ENCODE measurements around the gene RANBP10.

The RANBP10 gene

GRCh38 chr16:67679935-67680897, 126.1 kb downstream of the RANBP10 start:
- H3K4me3 ChIP-seq (ENCODE audit: insufficient read depth, low read depth, low read length, poor library complexity, severe bottlenecking): no peak overlapping the region
- no peaks in the 10 kb centered on the region for H3K27me3 ChIP-seq (replicated peaks; ENCODE audit: control insufficient read depth, insufficient read depth, low read length, poor library complexity, severe bottlenecking)
- no peak for DNase-seq
- no peaks in the 10 kb centered on the region for H3K9me3 ChIP-seq (ENCODE audit: control insufficient read depth, low read length)
- peaks cover 3% of the 10 kb centered on the region for H3K4me1 ChIP-seq (ENCODE audit: control insufficient read depth, insufficient read depth, low read length, poor library complexity, severe bottlenecking)
- no peaks in the 10 kb centered on the region for H3K36me3 ChIP-seq (ENCODE audit: control insufficient read depth, insufficient read depth, low read length)
- no peak overlapping the region for H3K27ac ChIP-seq (ENCODE audit: insufficient read depth, low read length, poor library complexity, severe bottlenecking)

- Histone ChIP-seq H3K27me3 (replicated peaks; ENCODE audit: control insufficient read depth, insufficient read depth, low read length, poor library complexity, severe bottlenecking) (no peaks in the 10 kb centered on the region), H3K9me3 (ENCODE audit: control insufficient read depth, low read length) (no peaks in the 10 kb centered on the region), H3K4me3 (ENCODE audit: insufficient read depth, low read depth, low read length, poor library complexity, severe bottlenecking) (no peak overlapping the region), H3K27ac (ENCODE audit: insufficient read depth, low read length, poor library complexity, severe bottlenecking) (no peak overlapping the region), H3K36me3 (ENCODE audit: control insufficient read depth, insufficient read depth, low read length) (no peaks in the 10 kb centered on the region), H3K4me1 (ENCODE audit: control insufficient read depth, insufficient read depth, low read length, poor library complexity, severe bottlenecking) (no peaks in the 10 kb centered on the region)
- no peak for DNase-seq
Observed at GRCh38 chr16:67678354-67679023, 127.9 kb downstream of the RANBP10 start.

GRCh38 chr16:67677712-67678111, 128.6 kb downstream of the RANBP10 start:
- H3K27ac ChIP-seq (ENCODE audit: insufficient read depth, low read length, poor library complexity, severe bottlenecking): no peak overlapping the region
- no peaks in the 10 kb centered on the region for H3K9me3 ChIP-seq (ENCODE audit: control insufficient read depth, low read length)
- H3K4me3 ChIP-seq (ENCODE audit: insufficient read depth, low read depth, low read length, poor library complexity, severe bottlenecking): no peak overlapping the region
- H3K36me3 ChIP-seq (ENCODE audit: control insufficient read depth, insufficient read depth, low read length): no peaks in the 10 kb centered on the region
- H3K4me1 ChIP-seq (ENCODE audit: control insufficient read depth, insufficient read depth, low read length, poor library complexity, severe bottlenecking): no peaks in the 10 kb centered on the region
- no peaks in the 10 kb centered on the region for H3K27me3 ChIP-seq (replicated peaks; ENCODE audit: control insufficient read depth, insufficient read depth, low read length, poor library complexity, severe bottlenecking)
- DNase-seq: no peak

GRCh38 chr16:67676939-67677338, 129.4 kb downstream of the RANBP10 start:
- no peaks in the 10 kb centered on the region for H3K36me3 ChIP-seq (ENCODE audit: control insufficient read depth, insufficient read depth, low read length)
- H3K4me3 ChIP-seq (ENCODE audit: insufficient read depth, low read depth, low read length, poor library complexity, severe bottlenecking): no peak overlapping the region
- no peak for DNase-seq
- H3K27me3 ChIP-seq (replicated peaks; ENCODE audit: control insufficient read depth, insufficient read depth, low read length, poor library complexity, severe bottlenecking): no peaks in the 10 kb centered on the region
- H3K9me3 ChIP-seq (ENCODE audit: control insufficient read depth, low read length): no peaks in the 10 kb centered on the region
- H3K27ac ChIP-seq (ENCODE audit: insufficient read depth, low read length, poor library complexity, severe bottlenecking): no peak overlapping the region
- no peaks in the 10 kb centered on the region for H3K4me1 ChIP-seq (ENCODE audit: control insufficient read depth, insufficient read depth, low read length, poor library complexity, severe bottlenecking)

GRCh38 chr16:67676516-67676915, 129.8 kb downstream of the RANBP10 start:
- H3K27ac ChIP-seq (ENCODE audit: insufficient read depth, low read length, poor library complexity, severe bottlenecking): no peak overlapping the region

GRCh38 chr16:67675999-67676398, 130.4 kb downstream of the RANBP10 start:
- Histone ChIP-seq H3K27me3 (replicated peaks; ENCODE audit: control insufficient read depth, insufficient read depth, low read length, poor library complexity, severe bottlenecking) (no peaks in the 10 kb centered on the region), H3K9me3 (ENCODE audit: control insufficient read depth, low read length) (no peaks in the 10 kb centered on the region), H3K4me3 (ENCODE audit: insufficient read depth, low read depth, low read length, poor library complexity, severe bottlenecking) (no peak overlapping the region), H3K36me3 (ENCODE audit: control insufficient read depth, insufficient read depth, low read length) (no peaks in the 10 kb centered on the region), H3K4me1 (ENCODE audit: control insufficient read depth, insufficient read depth, low read length, poor library complexity, severe bottlenecking) (no peaks in the 10 kb centered on the region), H3K27ac (ENCODE audit: insufficient read depth, low read length, poor library complexity, severe bottlenecking) (no peak overlapping the region)
- no peak for DNase-seq

More at GRCh38 chr16:67676516-67676915, 129.8 kb downstream of the RANBP10 start:
- no peak for DNase-seq
- Histone ChIP-seq H3K4me1 (ENCODE audit: control insufficient read depth, insufficient read depth, low read length, poor library complexity, severe bottlenecking) (no peaks in the 10 kb centered on the region), H3K9me3 (ENCODE audit: control insufficient read depth, low read length) (no peaks in the 10 kb centered on the region), H3K4me3 (ENCODE audit: insufficient read depth, low read depth, low read length, poor library complexity, severe bottlenecking) (no peak overlapping the region), H3K27me3 (replicated peaks; ENCODE audit: control insufficient read depth, insufficient read depth, low read length, poor library complexity, severe bottlenecking) (no peaks in the 10 kb centered on the region), H3K36me3 (ENCODE audit: control insufficient read depth, insufficient read depth, low read length) (no peaks in the 10 kb centered on the region)

- Histone ChIP-seq H3K4me3 (ENCODE audit: insufficient read depth, low read depth, low read length, poor library complexity, severe bottlenecking) (no peak overlapping the region), H3K27ac (ENCODE audit: insufficient read depth, low read length, poor library complexity, severe bottlenecking) (no peak overlapping the region), H3K4me1 (ENCODE audit: control insufficient read depth, insufficient read depth, low read length, poor library complexity, severe bottlenecking) (no peaks in the 10 kb centered on the region), H3K27me3 (replicated peaks; ENCODE audit: control insufficient read depth, insufficient read depth, low read length, poor library complexity, severe bottlenecking) (no peaks in the 10 kb centered on the region), H3K9me3 (ENCODE audit: control insufficient read depth, low read length) (no peaks in the 10 kb centered on the region), H3K36me3 (ENCODE audit: control insufficient read depth, insufficient read depth, low read length) (no peaks in the 10 kb centered on the region)
- DNase-seq: no peak
Observed at GRCh38 chr16:67675579-67675935, 130.8 kb downstream of the RANBP10 start.

GRCh38 chr16:67674851-67675578, 131.3 kb downstream of the RANBP10 start:
- Histone ChIP-seq H3K9me3 (ENCODE audit: control insufficient read depth, low read length) (no peaks in the 10 kb centered on the region), H3K4me1 (ENCODE audit: control insufficient read depth, insufficient read depth, low read length, poor library complexity, severe bottlenecking) (no peaks in the 10 kb centered on the region), H3K27me3 (replicated peaks; ENCODE audit: control insufficient read depth, insufficient read depth, low read length, poor library complexity, severe bottlenecking) (no peaks in the 10 kb centered on the region), H3K27ac (ENCODE audit: insufficient read depth, low read length, poor library complexity, severe bottlenecking) (no peak overlapping the region), H3K4me3 (ENCODE audit: insufficient read depth, low read depth, low read length, poor library complexity, severe bottlenecking) (no peak overlapping the region), H3K36me3 (ENCODE audit: control insufficient read depth, insufficient read depth, low read length) (no peaks in the 10 kb centered on the region)
- no peak for DNase-seq

GRCh38 chr16:67673712-67674580, 132.4 kb downstream of the RANBP10 start:
- no peaks in the 10 kb centered on the region for H3K4me1 ChIP-seq (ENCODE audit: control insufficient read depth, insufficient read depth, low read length, poor library complexity, severe bottlenecking)
- H3K27ac ChIP-seq (ENCODE audit: insufficient read depth, low read length, poor library complexity, severe bottlenecking): no peak overlapping the region
- H3K27me3 ChIP-seq (replicated peaks; ENCODE audit: control insufficient read depth, insufficient read depth, low read length, poor library complexity, severe bottlenecking): no peaks in the 10 kb centered on the region
- H3K9me3 ChIP-seq (ENCODE audit: control insufficient read depth, low read length): no peaks in the 10 kb centered on the region
- H3K36me3 ChIP-seq (ENCODE audit: control insufficient read depth, insufficient read depth, low read length): no peaks in the 10 kb centered on the region
- DNase-seq: no peak
- H3K4me3 ChIP-seq (ENCODE audit: insufficient read depth, low read depth, low read length, poor library complexity, severe bottlenecking): no peak overlapping the region

Measured in effector memory CD4-positive, alpha-beta T cell (primary cell).